ENCODE data around the gene FAM20C. TPM values are rescaled to one million over a fixed set of nuclear protein-coding genes. Genes with fewer than 3 reads are reported as not detected.

The FAM20C gene
- total and polyA plus RNA-seq, 3 experiments from 2014 or later, result 3.2 to 3.6 TPM; not detected in 1

GRCh38 chr7:304574-305409 is 112.4 kb downstream of the FAM20C start:
- H3K27me3 Mint-ChIP-seq, result peaks cover 5 to 16% of the 10 kb centered on the region in 2 donors
- H3K4me3 ChIP-seq (ENCODE audit: low read length), result no peak overlapping the region
- no peak overlapping the region for H3K27ac Mint-ChIP-seq
- H3K4me1 Mint-ChIP-seq, result no peaks in the 10 kb centered on the region
- POLR2A ChIA-PET, result no interaction called here
- CTCF ChIA-PET, result interaction anchor here (1.0 kb wide), 1 partner anchor 17 kb away, joined by 4 read pairs; no protein-coding TSS in a partner anchor
- H3K9me3 Mint-ChIP-seq, result peaks cover 0 to 3% (median 0%) of the 10 kb centered on the region in 5 donors
- H3K36me3 Mint-ChIP-seq, result no peaks in the 10 kb centered on the region
- H3K9me3 ChIP-seq (ENCODE audit: low read length), result no peaks in the 10 kb centered on the region
- no peaks in the 10 kb centered on the region for H3K4me1 ChIP-seq (ENCODE audit: insufficient read depth, low read length)
- H3K36me3 ChIP-seq (ENCODE audit: insufficient read depth, low read length), result no peaks in the 10 kb centered on the region
- no peaks in the 10 kb centered on the region for H3K27me3 ChIP-seq (ENCODE audit: insufficient read depth, low read length, poor library complexity, severe bottlenecking)
- H3K4me3 Mint-ChIP-seq, result no peak overlapping the region
- no peak for DNase-seq
- H3K27ac ChIP-seq (ENCODE audit: low read depth, low read length), result no peak overlapping the region

DNA sequence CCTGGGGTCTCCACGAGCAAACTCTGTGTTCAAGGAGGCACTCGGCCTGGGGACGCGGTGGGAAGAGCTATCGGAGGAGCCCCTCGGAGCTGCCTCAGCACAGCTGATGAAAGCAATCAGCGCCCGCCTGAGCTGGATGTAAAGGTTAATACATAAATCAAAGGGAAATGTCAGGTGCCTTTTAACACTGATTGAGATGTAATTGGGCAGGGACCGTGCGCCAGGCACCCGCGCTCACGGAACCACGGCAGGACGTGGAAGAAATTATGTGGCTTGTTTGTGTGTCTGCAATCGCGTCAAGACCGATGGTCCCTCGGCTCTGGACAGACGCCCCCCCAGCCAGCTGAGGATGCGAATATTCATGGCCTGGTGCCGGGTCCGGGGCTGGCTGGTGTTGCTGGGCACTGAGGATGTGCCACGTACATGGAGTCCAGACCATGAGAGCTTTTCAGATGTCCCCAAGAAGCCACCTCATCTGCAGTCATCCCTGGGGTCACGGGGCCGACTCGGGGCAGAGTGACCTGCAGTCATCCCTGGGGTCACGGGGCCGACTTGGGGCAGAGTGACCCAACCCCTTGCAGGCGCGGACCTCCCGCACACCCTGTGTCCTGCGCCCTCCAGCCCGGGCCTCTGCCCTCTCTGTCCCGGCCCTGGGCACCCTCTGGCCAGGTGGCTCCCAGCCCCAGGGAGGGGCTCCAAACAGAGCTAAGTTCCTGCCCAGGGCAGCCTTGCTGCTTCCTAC is 113.2 kb downstream of the FAM20C start:
- H3K4me3 Mint-ChIP-seq, result no peak overlapping the region
- no peak overlapping the region for H3K27ac ChIP-seq (ENCODE audit: low read depth, low read length)
- H3K4me1 ChIP-seq (ENCODE audit: insufficient read depth, low read length), result no peaks in the 10 kb centered on the region
- H3K27me3 Mint-ChIP-seq, result peaks cover 5 to 16% of the 10 kb centered on the region in 2 donors
- no peak for DNase-seq
- no peaks in the 10 kb centered on the region for H3K27me3 ChIP-seq (ENCODE audit: insufficient read depth, low read length, poor library complexity, severe bottlenecking)
- ChIA-PET CTCF (interaction anchor here (1.0 kb wide), 1 partner anchor 16 kb away, joined by 4 read pairs; no protein-coding TSS in a partner anchor), POLR2A (no interaction called here)
- H3K4me3 ChIP-seq (ENCODE audit: low read length), result no peak overlapping the region
- H3K9me3 Mint-ChIP-seq, result peaks cover 0 to 3% (median 0%) of the 10 kb centered on the region in 5 donors
- H3K36me3 ChIP-seq (ENCODE audit: insufficient read depth, low read length), result no peaks in the 10 kb centered on the region
- H3K4me1 Mint-ChIP-seq, result no peaks in the 10 kb centered on the region
- H3K27ac Mint-ChIP-seq, result no peak overlapping the region
- no peaks in the 10 kb centered on the region for H3K36me3 Mint-ChIP-seq
- H3K9me3 ChIP-seq (ENCODE audit: low read length), result no peaks in the 10 kb centered on the region

GRCh38 chr7:307970-308369 is 115.6 kb downstream of the FAM20C start:
- no peak for DNase-seq
- POLR2A ChIA-PET, result no interaction called here
- CTCF ChIA-PET, result no interaction called here
- no peak overlapping the region for H3K4me3 ChIP-seq (ENCODE audit: low read length)
- no peaks in the 10 kb centered on the region for H3K36me3 Mint-ChIP-seq
- H3K36me3 ChIP-seq (ENCODE audit: insufficient read depth, low read length), result no peaks in the 10 kb centered on the region
- peaks cover 13 to 31% of the 10 kb centered on the region in 2 donors for H3K27me3 Mint-ChIP-seq
- no peaks in the 10 kb centered on the region for H3K9me3 ChIP-seq (ENCODE audit: low read length)
- H3K4me1 Mint-ChIP-seq, result no peaks in the 10 kb centered on the region
- peaks cover 0 to 3% (median 0%) of the 10 kb centered on the region in 5 donors for H3K9me3 Mint-ChIP-seq
- H3K27ac ChIP-seq (ENCODE audit: low read depth, low read length), result no peak overlapping the region
- no peak overlapping the region for H3K27ac Mint-ChIP-seq
- no peaks in the 10 kb centered on the region for H3K27me3 ChIP-seq (ENCODE audit: insufficient read depth, low read length, poor library complexity, severe bottlenecking)
- no peak overlapping the region for H3K4me3 Mint-ChIP-seq
- no peaks in the 10 kb centered on the region for H3K4me1 ChIP-seq (ENCODE audit: insufficient read depth, low read length)

DNA sequence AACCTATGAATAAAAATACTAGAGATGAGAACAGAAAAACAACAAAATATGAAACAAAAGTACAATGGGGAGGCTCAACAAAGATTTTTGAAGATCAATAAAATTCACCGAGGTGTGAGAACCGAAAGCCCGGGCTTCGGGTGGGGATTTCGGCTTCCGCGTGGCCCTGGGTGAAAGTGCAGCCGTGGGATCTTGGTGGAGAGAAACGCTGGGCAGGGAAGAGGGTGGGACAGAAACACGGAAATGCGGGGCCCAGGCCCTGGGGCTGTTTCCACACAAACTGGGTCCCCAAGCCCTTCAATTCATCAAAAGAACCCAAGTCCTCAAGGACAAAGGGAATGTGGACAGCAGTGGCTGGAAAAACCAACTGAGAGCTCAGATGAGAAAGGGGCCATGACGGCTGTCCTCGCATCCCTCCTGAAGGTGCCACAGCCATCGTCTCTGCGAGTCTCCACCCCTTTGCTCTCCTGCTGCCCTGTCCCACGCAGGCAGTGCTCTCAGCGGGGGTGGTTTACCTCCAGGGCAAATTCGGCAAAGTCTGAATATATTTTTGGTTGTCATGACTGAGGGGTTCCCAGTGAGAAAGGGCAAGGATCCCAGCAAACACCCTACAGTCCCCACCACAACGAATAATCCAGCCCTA is 117.3 kb downstream of the FAM20C start:
- no peaks in the 10 kb centered on the region for H3K4me1 ChIP-seq (ENCODE audit: insufficient read depth, low read length)
- no peaks in the 10 kb centered on the region for H3K27me3 ChIP-seq (ENCODE audit: insufficient read depth, low read length, poor library complexity, severe bottlenecking)
- Mint-ChIP-seq H3K9me3 (peaks cover 0 to 3% (median 0%) of the 10 kb centered on the region in 5 donors), H3K4me3 (no peak overlapping the region), H3K27me3 (peaks cover 20 to 35% of the 10 kb centered on the region in 2 donors), H3K36me3 (no peaks in the 10 kb centered on the region), H3K4me1 (no peaks in the 10 kb centered on the region), H3K27ac (peak overlapping the region in 1 of 8 donors; percentile 48)
- no peak overlapping the region for H3K27ac ChIP-seq (ENCODE audit: low read depth, low read length)
- no peaks in the 10 kb centered on the region for H3K36me3 ChIP-seq (ENCODE audit: insufficient read depth, low read length)
- H3K9me3 ChIP-seq (ENCODE audit: low read length), result no peaks in the 10 kb centered on the region
- DNase-seq, result no peak
- no peak overlapping the region for H3K4me3 ChIP-seq (ENCODE audit: low read length)
- ChIA-PET POLR2A (no interaction called here), CTCF (no interaction called here)

Other genes with a start within 250 kb of the FAM20C start
- not detected for gene FOXL3, start 97.6 kb downstream of the FAM20C start, total RNA-seq
- gene FOXL3, start 97.6 kb downstream of the FAM20C start, polyA plus RNA-seq, result not detected